HG03439 (cell line): ENCODE data around the gene WDR5B.

Experiments
- ATAC-seq: cut with Tn5 transposase; IDR thresholded peaks from one replicate; pipeline ENCODE4 v1.9.1; 2021; ENCODE audit warnings: mild to moderate bottlenecking, moderate library complexity; ENCODE audit not compliant: unreplicated experiment

Gene WDR5B

GRCh38 chr3:122410111-122410510, 5.8 kb downstream of the WDR5B start:
- no peak for ATAC-seq

- no peak for ATAC-seq
Measured at GRCh38 chr3:122409446-122409845, 6.4 kb downstream of the WDR5B start.

GRCh38 chr3:122407946-122408345, 7.9 kb downstream of the WDR5B start:
- ATAC-seq, result no peak

- no peak for ATAC-seq
Measured at GRCh38 chr3:122406198-122406597, 9.7 kb downstream of the WDR5B start.

- no peak for ATAC-seq
Measured at GRCh38 chr3:122405015-122405414, 10.8 kb downstream of the WDR5B start.

- no peak for ATAC-seq
Measured at GRCh38 chr3:122403489-122403888, 12.4 kb downstream of the WDR5B start.

GRCh38 chr3:122398920-122399319, 16.9 kb downstream of the WDR5B start:
- no peak for ATAC-seq

GRCh38 chr3:122397201-122397600, 18.7 kb downstream of the WDR5B start:
- ATAC-seq, result no peak

- ATAC-seq, result no peak
Measured at GRCh38 chr3:122396511-122396910, 19.4 kb downstream of the WDR5B start.

- no peak for ATAC-seq
Measured at GRCh38 chr3:122395582-122395981, 20.3 kb downstream of the WDR5B start.

GRCh38 chr3:122394173-122394572, 21.7 kb downstream of the WDR5B start:
- ATAC-seq, result no peak

GRCh38 chr3:122392868-122393844, 22.7 kb downstream of the WDR5B start:
- ATAC-seq, result no peak

- ATAC-seq, result no peak
Measured at GRCh38 chr3:122391681-122392446, 24.0 kb downstream of the WDR5B start.

- ATAC-seq, result no peak
Measured at GRCh38 chr3:122390665-122391064, 25.2 kb downstream of the WDR5B start.

- no peak for ATAC-seq
Measured at GRCh38 chr3:122389892-122390291, 26.0 kb downstream of the WDR5B start.

GRCh38 chr3:122389197-122389596, 26.7 kb downstream of the WDR5B start:
- no peak for ATAC-seq

GRCh38 chr3:122387709-122388108, 28.2 kb downstream of the WDR5B start:
- ATAC-seq, result no peak

GRCh38 chr3:122383771-122384697, 31.8 kb downstream of the WDR5B start, which contains the start of gene FAM162A:
TSS of gene FAM162A (plus strand) at chr3:122384182. CDS start at chr3:122384266, 84 bp downstream.
- ATAC-seq, result peak; percentile 92

- ATAC-seq, result peak; percentile 40
Measured at GRCh38 chr3:122382888-122383666, 32.8 kb downstream of the WDR5B start, which contains the start of gene MIX23. TSS of gene MIX23 (minus strand) at chr3:122383231. CDS start at chr3:122383224, 7 bp downstream.

- ATAC-seq, result no peak
Measured at GRCh38 chr3:122377975-122378374, 37.9 kb downstream of the WDR5B start.
